ENCODE measurements around the gene GRAMD4. TPM values are rescaled to one million over a fixed set of nuclear protein-coding genes. Genes with fewer than 3 reads are reported as not detected.

Gene GRAMD4
- total and polyA plus RNA-seq, 10 of the 15 experiments (the other 5 are each of a cell fraction or from before 2014, with no cell fraction given): 0.21 to 45.5 (median 10.6) TPM

DNA sequence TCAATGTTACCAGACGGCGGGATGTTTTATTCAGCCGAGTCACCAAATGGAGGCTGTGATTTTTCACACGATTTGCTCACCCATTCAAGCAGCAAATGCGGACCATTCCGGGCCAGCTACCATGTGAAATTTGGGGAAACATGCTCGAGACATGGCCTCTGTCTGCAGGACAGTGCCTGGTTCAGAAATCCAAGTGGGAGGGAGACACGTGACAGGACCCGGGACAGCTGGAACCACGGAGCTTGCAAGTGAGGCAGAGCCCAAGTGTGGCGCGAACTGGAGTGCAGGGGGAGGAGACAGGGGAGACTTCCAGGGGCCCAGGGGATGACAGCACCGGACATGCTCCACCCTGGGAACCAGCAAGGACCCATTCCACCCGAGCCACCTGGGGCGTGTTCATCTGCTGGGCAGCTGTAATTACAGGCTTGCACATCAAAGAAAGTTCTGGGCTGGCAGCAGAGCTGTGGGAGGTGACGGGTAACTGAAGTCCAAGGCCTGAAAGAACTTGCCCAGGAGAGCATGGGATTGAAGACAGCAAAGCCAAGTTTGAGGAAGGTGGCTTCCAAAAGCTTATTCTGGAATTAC is 101.4 kb downstream of the GRAMD4 start (continued):
- TF ChIP-seq, protein P1, sequence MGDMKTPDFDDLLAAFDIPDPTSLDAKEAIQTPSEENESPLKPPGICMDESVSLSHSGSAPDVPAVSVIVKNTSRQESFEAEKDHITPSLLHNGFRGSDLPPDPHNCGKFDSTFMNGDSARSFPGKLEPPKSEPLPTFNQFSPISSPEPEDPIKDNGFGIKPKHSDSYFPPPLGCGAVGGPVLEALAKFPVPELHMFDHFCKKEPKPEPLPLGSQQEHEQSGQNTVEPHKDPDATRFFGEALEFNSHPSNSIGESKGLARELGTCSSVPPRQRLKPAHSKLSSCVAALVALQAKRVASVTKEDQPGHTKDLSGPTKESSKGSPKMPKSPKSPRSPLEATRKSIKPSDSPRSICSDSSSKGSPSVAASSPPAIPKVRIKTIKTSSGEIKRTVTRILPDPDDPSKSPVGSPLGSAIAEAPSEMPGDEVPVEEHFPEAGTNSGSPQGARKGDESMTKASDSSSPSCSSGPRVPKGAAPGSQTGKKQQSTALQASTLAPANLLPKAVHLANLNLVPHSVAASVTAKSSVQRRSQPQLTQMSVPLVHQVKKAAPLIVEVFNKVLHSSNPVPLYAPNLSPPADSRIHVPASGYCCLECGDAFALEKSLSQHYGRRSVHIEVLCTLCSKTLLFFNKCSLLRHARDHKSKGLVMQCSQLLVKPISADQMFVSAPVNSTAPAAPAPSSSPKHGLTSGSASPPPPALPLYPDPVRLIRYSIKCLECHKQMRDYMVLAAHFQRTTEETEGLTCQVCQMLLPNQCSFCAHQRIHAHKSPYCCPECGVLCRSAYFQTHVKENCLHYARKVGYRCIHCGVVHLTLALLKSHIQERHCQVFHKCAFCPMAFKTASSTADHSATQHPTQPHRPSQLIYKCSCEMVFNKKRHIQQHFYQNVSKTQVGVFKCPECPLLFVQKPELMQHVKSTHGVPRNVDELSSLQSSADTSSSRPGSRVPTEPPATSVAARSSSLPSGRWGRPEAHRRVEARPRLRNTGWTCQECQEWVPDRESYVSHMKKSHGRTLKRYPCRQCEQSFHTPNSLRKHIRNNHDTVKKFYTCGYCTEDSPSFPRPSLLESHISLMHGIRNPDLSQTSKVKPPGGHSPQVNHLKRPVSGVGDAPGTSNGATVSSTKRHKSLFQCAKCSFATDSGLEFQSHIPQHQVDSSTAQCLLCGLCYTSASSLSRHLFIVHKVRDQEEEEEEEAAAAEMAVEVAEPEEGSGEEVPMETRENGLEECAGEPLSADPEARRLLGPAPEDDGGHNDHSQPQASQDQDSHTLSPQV (IDR thresholded peaks at IDR 0.05): no peak
- TF ChIP-seq RELA (IDR thresholded peaks at IDR 0.05; ENCODE audit: borderline replicate concordance, partially characterized antibody) (no peak), ZBED1 (IDR thresholded peaks at IDR 0.05; ENCODE audit: borderline replicate concordance) (no peak), BCL11A (IDR thresholded peaks at IDR 0.05; ENCODE audit: low read depth, low read length) (no peak), NR2F1 (conservative IDR thresholded peaks at IDR 0.05) (no peak)
- TF ChIP-seq, protein P2, sequence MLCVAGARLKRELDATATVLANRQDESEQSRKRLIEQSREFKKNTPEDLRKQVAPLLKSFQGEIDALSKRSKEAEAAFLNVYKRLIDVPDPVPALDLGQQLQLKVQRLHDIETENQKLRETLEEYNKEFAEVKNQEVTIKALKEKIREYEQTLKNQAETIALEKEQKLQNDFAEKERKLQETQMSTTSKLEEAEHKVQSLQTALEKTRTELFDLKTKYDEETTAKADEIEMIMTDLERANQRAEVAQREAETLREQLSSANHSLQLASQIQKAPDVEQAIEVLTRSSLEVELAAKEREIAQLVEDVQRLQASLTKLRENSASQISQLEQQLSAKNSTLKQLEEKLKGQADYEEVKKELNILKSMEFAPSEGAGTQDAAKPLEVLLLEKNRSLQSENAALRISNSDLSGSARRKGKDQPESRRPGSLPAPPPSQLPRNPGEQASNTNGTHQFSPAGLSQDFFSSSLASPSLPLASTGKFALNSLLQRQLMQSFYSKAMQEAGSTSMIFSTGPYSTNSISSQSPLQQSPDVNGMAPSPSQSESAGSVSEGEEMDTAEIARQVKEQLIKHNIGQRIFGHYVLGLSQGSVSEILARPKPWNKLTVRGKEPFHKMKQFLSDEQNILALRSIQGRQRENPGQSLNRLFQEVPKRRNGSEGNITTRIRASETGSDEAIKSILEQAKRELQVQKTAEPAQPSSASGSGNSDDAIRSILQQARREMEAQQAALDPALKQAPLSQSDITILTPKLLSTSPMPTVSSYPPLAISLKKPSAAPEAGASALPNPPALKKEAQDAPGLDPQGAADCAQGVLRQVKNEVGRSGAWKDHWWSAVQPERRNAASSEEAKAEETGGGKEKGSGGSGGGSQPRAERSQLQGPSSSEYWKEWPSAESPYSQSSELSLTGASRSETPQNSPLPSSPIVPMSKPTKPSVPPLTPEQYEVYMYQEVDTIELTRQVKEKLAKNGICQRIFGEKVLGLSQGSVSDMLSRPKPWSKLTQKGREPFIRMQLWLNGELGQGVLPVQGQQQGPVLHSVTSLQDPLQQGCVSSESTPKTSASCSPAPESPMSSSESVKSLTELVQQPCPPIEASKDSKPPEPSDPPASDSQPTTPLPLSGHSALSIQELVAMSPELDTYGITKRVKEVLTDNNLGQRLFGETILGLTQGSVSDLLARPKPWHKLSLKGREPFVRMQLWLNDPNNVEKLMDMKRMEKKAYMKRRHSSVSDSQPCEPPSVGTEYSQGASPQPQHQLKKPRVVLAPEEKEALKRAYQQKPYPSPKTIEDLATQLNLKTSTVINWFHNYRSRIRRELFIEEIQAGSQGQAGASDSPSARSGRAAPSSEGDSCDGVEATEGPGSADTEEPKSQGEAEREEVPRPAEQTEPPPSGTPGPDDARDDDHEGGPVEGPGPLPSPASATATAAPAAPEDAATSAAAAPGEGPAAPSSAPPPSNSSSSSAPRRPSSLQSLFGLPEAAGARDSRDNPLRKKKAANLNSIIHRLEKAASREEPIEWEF (IDR thresholded peaks at IDR 0.05; ENCODE audit: insufficient replicate concordance, low read depth, low read length): no peak
- TF ChIP-seq, protein P3, sequence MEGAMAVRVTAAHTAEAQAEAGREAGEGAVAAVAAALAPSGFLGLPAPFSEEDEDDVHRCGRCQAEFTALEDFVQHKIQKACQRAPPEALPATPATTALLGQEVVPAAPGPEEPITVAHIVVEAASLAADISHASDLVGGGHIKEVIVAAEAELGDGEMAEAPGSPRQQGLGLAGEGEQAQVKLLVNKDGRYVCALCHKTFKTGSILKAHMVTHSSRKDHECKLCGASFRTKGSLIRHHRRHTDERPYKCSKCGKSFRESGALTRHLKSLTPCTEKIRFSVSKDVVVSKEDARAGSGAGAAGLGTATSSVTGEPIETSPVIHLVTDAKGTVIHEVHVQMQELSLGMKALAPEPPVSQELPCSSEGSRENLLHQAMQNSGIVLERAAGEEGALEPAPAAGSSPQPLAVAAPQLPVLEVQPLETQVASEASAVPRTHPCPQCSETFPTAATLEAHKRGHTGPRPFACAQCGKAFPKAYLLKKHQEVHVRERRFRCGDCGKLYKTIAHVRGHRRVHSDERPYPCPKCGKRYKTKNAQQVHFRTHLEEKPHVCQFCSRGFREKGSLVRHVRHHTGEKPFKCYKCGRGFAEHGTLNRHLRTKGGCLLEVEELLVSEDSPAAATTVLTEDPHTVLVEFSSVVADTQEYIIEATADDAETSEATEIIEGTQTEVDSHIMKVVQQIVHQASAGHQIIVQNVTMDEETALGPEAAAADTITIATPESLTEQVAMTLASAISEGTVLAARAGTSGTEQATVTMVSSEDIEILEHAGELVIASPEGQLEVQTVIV (IDR thresholded peaks at IDR 0.05; ENCODE audit: borderline replicate concordance, partially characterized antibody): no peak
